Type B pancreatic cell (in vitro differentiated cells): ENCODE measurements around the gene FPR1. TPM values are rescaled to one million over a fixed set of nuclear protein-coding genes. Genes with fewer than 3 reads are reported as not detected.

Experiments
- DNase-seq: peaks from one replicate; pipeline ENCODE4 v3.0.0; 2021; ENCODE audit warnings: mixed read lengths; ENCODE audit not compliant: unreplicated experiment; ENCODE audit errors: extremely low spot score
- H3K27ac Mint-ChIP-seq: 2 replicates; pipeline ENCODE4 v1.8.0; 2021; ENCODE audit warnings: mild to moderate bottlenecking, mixed read lengths
- H3K27me3 Mint-ChIP-seq: 2 replicates; pipeline ENCODE4 v1.8.0; 2021; ENCODE audit warnings: mixed read lengths
- H3K36me3 Mint-ChIP-seq: 2 replicates; pipeline ENCODE4 v1.8.0; 2021; ENCODE audit warnings: mixed read lengths
- H3K4me1 Mint-ChIP-seq: one replicate; pipeline ENCODE4 v1.8.0; 2021; ENCODE audit warnings: mixed read lengths; ENCODE audit not compliant: unreplicated experiment
- H3K4me3 Mint-ChIP-seq: 2 replicates; pipeline ENCODE4 v1.8.0; 2021; ENCODE audit warnings: mild to moderate bottlenecking, mixed read lengths
- H3K9me3 Mint-ChIP-seq: 2 replicates; pipeline ENCODE4 v1.8.0; 2021; ENCODE audit warnings: mixed read lengths
- CTCF ChIP-seq: fragments of 200-600 bp; sonication (generic); conservative IDR thresholded peaks from 2 replicates; pipeline ENCODE4 v1.5.0; 2021; ENCODE audit warnings: antibody characterized with exemption, mild to moderate bottlenecking
- total RNA-seq: library from RNA; stranded (reverse); gene quantifications from 2 replicates; pipeline ENCODE4 v1.2.1, GENCODE V29; 2021; ENCODE audit warnings: low replicate concordance

The FPR1 gene
- total RNA-seq, 1 donor from 2014 or later = not detected

DNA sequence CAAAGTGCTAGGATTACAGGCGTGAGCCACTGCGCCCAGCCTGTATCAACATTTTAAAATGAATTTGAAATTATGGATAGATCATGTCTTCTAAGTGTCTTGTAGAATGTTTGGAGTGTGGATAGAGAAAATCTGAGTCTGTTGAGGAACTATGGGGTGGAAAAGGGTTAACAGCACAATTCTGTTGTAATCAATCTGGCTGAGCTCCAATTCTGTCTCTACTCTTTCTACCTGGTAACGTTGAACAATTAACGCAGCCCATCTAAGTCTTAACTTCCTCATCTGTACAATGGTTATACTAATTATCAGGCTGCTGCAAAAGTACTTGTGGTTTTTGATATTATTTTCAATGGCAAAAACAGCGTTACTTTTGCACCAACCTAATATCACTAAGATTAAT, 13.4 kb upstream of the FPR1 start:
- no peak for TF ChIP-seq CTCF
- no peak for DNase-seq
- no peak overlapping the region for H3K27ac Mint-ChIP-seq
- no peaks in the 10 kb centered on the region for H3K4me1 Mint-ChIP-seq
- H3K36me3 Mint-ChIP-seq = no peaks in the 10 kb centered on the region
- peaks cover 33% of the 10 kb centered on the region for H3K27me3 Mint-ChIP-seq
- no peaks in the 10 kb centered on the region for H3K9me3 Mint-ChIP-seq
- H3K4me3 Mint-ChIP-seq = no peak overlapping the region

GRCh38 chr19:51761696-51762095, 10.0 kb upstream of the FPR1 start:
- no peaks in the 10 kb centered on the region for H3K9me3 Mint-ChIP-seq
- H3K27ac Mint-ChIP-seq = no peak overlapping the region
- H3K4me3 Mint-ChIP-seq = no peak overlapping the region
- no peaks in the 10 kb centered on the region for H3K4me1 Mint-ChIP-seq
- DNase-seq = no peak
- no peaks in the 10 kb centered on the region for H3K36me3 Mint-ChIP-seq
- TF ChIP-seq CTCF = no peak
- peaks cover 26% of the 10 kb centered on the region for H3K27me3 Mint-ChIP-seq

DNA sequence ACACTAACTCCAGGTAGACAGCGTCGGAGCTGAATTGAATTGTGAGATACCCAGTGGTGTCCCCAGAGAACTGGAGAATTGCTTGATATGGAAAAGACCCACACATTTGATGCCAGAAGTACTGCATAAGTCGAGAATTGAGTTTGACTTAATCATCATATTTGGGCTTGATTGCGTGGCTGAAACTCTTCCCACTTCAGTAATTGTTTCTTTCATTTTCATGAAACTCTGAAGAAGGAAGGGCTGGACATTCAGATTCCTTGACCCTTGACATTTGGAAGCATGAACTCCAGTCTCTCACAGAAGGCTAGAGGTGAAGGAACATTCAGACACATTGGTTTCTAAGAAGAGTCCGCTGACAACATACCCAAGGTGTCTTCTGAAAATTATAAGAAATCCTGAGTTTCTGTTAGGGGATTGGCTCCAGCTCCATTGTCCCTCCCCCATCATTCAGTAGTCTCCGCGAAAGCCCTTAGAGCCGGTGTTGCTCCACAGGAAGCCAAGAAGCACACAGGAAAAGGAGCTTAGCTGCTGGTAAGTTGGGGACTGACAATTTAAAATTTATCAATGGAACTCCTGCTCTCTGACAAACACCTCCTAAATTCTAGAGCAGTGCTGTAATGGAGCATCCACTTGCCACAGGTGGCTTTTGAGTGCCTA, 9.1 kb upstream of the FPR1 start, which contains the start of gene FPR2:
Gene FPR2 (plus strand): TSS at position 484 of the 660 bp plus-strand sequence. CDS start 7,479 bp downstream, outside the sequence.
- no peak within 1 kb of the TSS for H3K27ac Mint-ChIP-seq
- no peaks in the 10 kb centered on the region for H3K9me3 Mint-ChIP-seq
- no peaks in the 10 kb centered on the region for H3K4me1 Mint-ChIP-seq
- H3K27me3 Mint-ChIP-seq = peaks cover 24% of the 10 kb centered on the region
- no peak within 1 kb of the TSS for H3K4me3 Mint-ChIP-seq
- DNase-seq = no peak
- H3K36me3 Mint-ChIP-seq = no peaks in the 10 kb centered on the region
- no peak for TF ChIP-seq CTCF

GRCh38 chr19:51755571-51755970, 3.9 kb upstream of the FPR1 start:
- no peaks in the 10 kb centered on the region for H3K4me1 Mint-ChIP-seq
- H3K27me3 Mint-ChIP-seq = no peaks in the 10 kb centered on the region
- H3K27ac Mint-ChIP-seq = no peak overlapping the region
- no peak for TF ChIP-seq CTCF
- H3K9me3 Mint-ChIP-seq = no peaks in the 10 kb centered on the region
- no peak for DNase-seq
- H3K36me3 Mint-ChIP-seq = no peaks in the 10 kb centered on the region
- no peak overlapping the region for H3K4me3 Mint-ChIP-seq

- Mint-ChIP-seq H3K4me1 (no peaks in the 10 kb centered on the region), H3K27me3 (no peaks in the 10 kb centered on the region), H3K27ac (no peak overlapping the region), H3K4me3 (no peak overlapping the region), H3K9me3 (no peaks in the 10 kb centered on the region), H3K36me3 (no peaks in the 10 kb centered on the region)
- no peak for DNase-seq
- TF ChIP-seq CTCF = no peak
Observed at GRCh38 chr19:51754770-51755169, 3.1 kb upstream of the FPR1 start.
